ENCODE measurements around the gene GNG5. TPM values are rescaled to one million over a fixed set of nuclear protein-coding genes. Genes with fewer than 3 reads are reported as not detected.
"Not testable (repeated sequence)": the region's sequence is repeated elsewhere in the genome, so short reads cannot be mapped to it uniquely, and the experiment has no call there.

The GNG5 gene
- polyA plus RNA-seq, 1 experiment: 124 TPM

DNA sequence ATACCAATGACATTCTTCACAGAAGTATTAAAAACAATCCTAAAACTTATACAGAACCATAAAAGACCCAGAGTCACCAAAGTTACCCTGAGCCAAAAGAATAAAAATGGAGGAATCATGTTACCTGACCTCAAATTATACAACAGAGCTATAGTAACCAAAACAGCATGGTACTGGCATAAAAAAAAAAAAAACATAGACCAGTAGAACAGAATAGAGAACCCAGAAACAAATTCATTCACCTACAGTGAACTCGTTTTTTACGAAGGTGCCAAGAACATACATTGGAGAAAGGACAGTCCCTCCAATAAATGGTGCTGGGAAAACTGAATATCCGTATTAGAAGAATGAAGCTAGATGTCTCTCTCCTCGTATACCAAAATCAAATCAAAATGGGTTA is 2.6 kb upstream of the GNG5 start:
- ChIA-PET POLR2A (no interaction called here), CTCF (interaction anchor here (0.6 to 2.2 kb wide), 2 partner anchors 263 to 751 kb away, joined by 3 to 8 read pairs; no protein-coding TSS in a partner anchor)
- H3K4me3 ChIP-seq (ENCODE audit: low read depth, low read length): no peak overlapping the region
- no peak for DNase-seq (ENCODE audit: low read depth, low spot score)
- TF ChIP-seq, protein P1, sequence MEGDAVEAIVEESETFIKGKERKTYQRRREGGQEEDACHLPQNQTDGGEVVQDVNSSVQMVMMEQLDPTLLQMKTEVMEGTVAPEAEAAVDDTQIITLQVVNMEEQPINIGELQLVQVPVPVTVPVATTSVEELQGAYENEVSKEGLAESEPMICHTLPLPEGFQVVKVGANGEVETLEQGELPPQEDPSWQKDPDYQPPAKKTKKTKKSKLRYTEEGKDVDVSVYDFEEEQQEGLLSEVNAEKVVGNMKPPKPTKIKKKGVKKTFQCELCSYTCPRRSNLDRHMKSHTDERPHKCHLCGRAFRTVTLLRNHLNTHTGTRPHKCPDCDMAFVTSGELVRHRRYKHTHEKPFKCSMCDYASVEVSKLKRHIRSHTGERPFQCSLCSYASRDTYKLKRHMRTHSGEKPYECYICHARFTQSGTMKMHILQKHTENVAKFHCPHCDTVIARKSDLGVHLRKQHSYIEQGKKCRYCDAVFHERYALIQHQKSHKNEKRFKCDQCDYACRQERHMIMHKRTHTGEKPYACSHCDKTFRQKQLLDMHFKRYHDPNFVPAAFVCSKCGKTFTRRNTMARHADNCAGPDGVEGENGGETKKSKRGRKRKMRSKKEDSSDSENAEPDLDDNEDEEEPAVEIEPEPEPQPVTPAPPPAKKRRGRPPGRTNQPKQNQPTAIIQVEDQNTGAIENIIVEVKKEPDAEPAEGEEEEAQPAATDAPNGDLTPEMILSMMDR (IDR thresholded peaks at IDR 0.05; ENCODE audit: low read depth, low read length): no peak
- H3K9me3 ChIP-seq (ENCODE audit: control insufficient read depth, insufficient read depth, low read length): peaks cover 4% of the 10 kb centered on the region
- H3K27me3 ChIP-seq (ENCODE audit: control insufficient read depth, insufficient read depth, low read length): no peaks in the 10 kb centered on the region
- no peak overlapping the region for H3K27ac ChIP-seq (ENCODE audit: low read depth, low read length)

DNA sequence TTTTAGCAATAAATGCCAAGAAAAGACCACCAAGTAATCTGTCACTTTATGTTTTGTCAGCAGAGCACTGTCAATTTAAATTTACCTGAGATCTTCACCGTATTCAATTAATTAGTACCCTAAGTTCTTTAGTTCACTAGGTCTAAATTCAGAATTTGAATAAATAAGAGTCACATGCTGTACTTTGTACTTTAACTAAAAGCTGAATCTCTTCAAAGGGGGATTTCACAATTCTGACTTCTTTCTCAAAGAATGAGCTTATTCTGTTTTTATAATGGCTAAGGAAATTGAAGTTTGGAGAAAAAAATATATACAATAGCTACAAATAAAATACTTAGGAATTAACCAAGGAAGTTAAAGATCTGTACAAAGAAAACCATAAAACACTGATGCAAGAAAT is 2.1 kb upstream of the GNG5 start:
- ChIA-PET POLR2A (no interaction called here), CTCF (interaction anchor here (0.6 to 2.2 kb wide), 2 partner anchors 264 to 751 kb away, joined by 3 to 8 read pairs; no protein-coding TSS in a partner anchor)

DNA sequence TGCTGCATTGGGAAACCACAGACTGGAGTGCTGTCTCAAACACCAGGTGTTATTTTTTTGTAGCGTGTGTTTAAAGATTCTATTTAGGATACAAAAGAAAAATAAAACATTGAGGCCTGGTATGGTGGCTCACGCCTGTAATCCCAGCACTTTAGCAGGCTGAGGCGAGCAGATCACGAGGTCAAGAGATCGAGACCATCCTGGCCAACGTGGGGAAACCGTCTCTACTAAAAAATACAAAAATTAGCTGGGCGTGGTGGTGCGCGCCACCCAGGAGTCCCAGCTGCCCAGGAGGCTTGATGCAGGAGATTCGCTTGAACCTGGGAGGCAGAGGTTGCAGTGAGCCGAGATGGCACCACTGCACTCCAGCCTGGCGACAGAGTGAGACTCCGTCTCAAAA is 1.5 kb upstream of the GNG5 start:
- H3K4me3 ChIP-seq (ENCODE audit: low read depth, low read length); DNase-seq (ENCODE audit: low read depth, low spot score); H3K9me3 ChIP-seq (ENCODE audit: control insufficient read depth, insufficient read depth, low read length); H3K27me3 ChIP-seq (ENCODE audit: control insufficient read depth, insufficient read depth, low read length); H3K27ac ChIP-seq (ENCODE audit: low read depth, low read length); POLR2A ChIA-PET: not testable (repeated sequence)
- CTCF ChIA-PET: interaction anchor here (2.2 kb wide), 1 partner anchor 264 kb away, joined by 8 read pairs; no protein-coding TSS in a partner anchor

More for the DNA sequence above, 2.1 kb upstream of the GNG5 start:
- DNase-seq (ENCODE audit: low read depth, low spot score): no peak
- H3K9me3 ChIP-seq (ENCODE audit: control insufficient read depth, insufficient read depth, low read length): peaks cover 4% of the 10 kb centered on the region
- no peak overlapping the region for H3K27ac ChIP-seq (ENCODE audit: low read depth, low read length)
- no peak overlapping the region for H3K4me3 ChIP-seq (ENCODE audit: low read depth, low read length)
- H3K27me3 ChIP-seq (ENCODE audit: control insufficient read depth, insufficient read depth, low read length): no peaks in the 10 kb centered on the region
- TF ChIP-seq, protein P1 (IDR thresholded peaks at IDR 0.05; ENCODE audit: low read depth, low read length): no peak

- Histone ChIP-seq H3K27me3 (ENCODE audit: control insufficient read depth, insufficient read depth, low read length) (no peaks in the 10 kb centered on the region), H3K4me3 (ENCODE audit: low read depth, low read length) (peak overlapping the region; percentile 76), H3K9me3 (ENCODE audit: control insufficient read depth, insufficient read depth, low read length) (peaks cover 4% of the 10 kb centered on the region), H3K27ac (ENCODE audit: low read depth, low read length) (peak overlapping the region; percentile 97)
- ChIA-PET CTCF (interaction anchor here (0.8 to 3.2 kb wide), 7 partner anchors 64 to 366 kb away, joined by 3 to 16 read pairs (median 4); no protein-coding TSS in a partner anchor), POLR2A (interaction anchor here (0.6 to 2.6 kb wide), 9 partner anchors 15 to 429 kb away, joined by 3 to 35 read pairs (median 4); partner anchors contain the start of gene CTBS)
- TF ChIP-seq, protein P1 (IDR thresholded peaks at IDR 0.05; ENCODE audit: low read depth, low read length): no peak
- no peak for DNase-seq (ENCODE audit: low read depth, low spot score)
Observed at GRCh38 chr1:84506729-84507453, 510 bp upstream of the GNG5 start.

GRCh38 chr1:84505493-84506001 is 834 bp downstream of the GNG5 start:
- ChIA-PET POLR2A (interaction anchor here (0.9 to 2.6 kb wide), 10 partner anchors 26 to 428 kb away, joined by 3 to 35 read pairs (median 4); partner anchors contain the start of gene CTBS), CTCF (interaction anchor here (0.7 to 3.2 kb wide), 6 partner anchors 63 to 365 kb away, joined by 3 to 16 read pairs (median 4); no protein-coding TSS in a partner anchor)
- Histone ChIP-seq H3K27ac (ENCODE audit: low read depth, low read length) (peak overlapping the region; percentile 97), H3K9me3 (ENCODE audit: control insufficient read depth, insufficient read depth, low read length) (peaks cover 4% of the 10 kb centered on the region), H3K4me3 (ENCODE audit: low read depth, low read length) (peak overlapping the region; percentile 76), H3K27me3 (ENCODE audit: control insufficient read depth, insufficient read depth, low read length) (no peaks in the 10 kb centered on the region)
- TF ChIP-seq, protein P1 (IDR thresholded peaks at IDR 0.05; ENCODE audit: low read depth, low read length): no peak
- no peak for DNase-seq (ENCODE audit: low read depth, low spot score)
